ENCODE data around the gene MARF1.
"Not testable (repeated sequence)": the region's sequence is repeated elsewhere in the genome, so short reads cannot be mapped to it uniquely, and the experiment has no call there.

MARF1 gene

GRCh38 chr16:15572329-15573001 is 70.5 kb downstream of the MARF1 start:
- no peak for FAIRE-seq

- FAIRE-seq = no peak
These were observed 71.4 kb downstream of the MARF1 start for GRCh38 chr16:15571557-15571956.

DNA sequence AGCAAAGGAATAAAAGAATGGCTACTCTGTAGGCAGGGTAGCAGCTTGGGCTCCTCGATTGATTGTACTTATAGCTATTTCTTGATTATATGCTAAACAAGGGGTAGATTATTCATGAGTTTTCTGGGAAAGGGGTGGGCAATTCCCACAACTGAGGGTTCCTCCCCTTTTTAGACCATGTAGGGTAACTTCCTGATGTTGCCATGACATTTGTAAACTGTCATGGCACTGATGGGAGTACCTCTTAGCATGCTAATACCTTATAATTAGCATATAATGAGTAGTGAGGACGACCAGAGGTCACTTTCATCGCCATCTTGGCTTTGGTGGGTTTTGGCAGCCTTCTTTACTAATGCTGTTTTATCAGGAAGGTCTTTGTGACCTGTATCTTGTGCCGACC is 72.3 kb downstream of the MARF1 start:
- FAIRE-seq = not testable (repeated sequence)

DNA sequence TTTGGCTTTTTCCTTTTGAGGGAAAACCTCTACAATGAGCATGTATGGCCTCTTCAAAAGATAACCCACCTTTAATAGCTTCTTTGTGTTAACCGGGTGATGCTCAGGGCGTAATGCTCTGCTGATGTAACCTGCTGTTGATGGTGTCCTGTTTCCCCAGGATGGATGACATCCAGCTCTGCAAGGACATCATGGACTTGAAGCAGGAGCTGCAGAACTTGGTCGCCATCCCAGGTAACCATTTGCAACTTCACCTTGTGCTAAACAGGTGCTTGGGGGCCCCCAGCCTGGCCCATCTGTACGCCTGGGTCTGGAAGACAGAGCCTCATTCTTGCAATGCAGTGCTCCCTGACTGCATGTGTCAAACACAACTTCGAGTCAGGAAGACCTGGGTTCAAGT is 75.1 kb downstream of the MARF1 start:
- no peak for FAIRE-seq

DNA sequence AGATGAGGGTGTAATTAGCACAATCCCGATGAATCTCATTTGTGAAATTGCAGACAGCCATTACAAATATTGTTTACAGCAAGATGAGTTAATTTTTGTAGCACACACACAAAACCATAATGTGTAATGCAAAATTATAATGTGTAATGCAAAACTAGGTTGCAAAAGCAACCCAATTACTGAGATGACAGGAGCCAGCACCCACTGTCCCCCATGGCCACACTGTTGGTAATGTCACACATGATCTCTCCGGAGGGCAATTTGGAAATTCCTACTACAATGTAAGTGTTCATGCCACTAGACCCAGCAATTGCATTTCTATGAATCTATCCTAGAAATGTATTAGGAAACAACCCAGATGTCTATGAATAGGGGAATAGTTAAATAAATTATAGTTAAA is 76.9 kb downstream of the MARF1 start:
- FAIRE-seq = no peak

GRCh38 chr16:15564604-15565339 is 78.2 kb downstream of the MARF1 start:
- FAIRE-seq = no peak

- FAIRE-seq = no peak
These were observed 83.8 kb downstream of the MARF1 start for GRCh38 chr16:15559176-15559575.

DNA sequence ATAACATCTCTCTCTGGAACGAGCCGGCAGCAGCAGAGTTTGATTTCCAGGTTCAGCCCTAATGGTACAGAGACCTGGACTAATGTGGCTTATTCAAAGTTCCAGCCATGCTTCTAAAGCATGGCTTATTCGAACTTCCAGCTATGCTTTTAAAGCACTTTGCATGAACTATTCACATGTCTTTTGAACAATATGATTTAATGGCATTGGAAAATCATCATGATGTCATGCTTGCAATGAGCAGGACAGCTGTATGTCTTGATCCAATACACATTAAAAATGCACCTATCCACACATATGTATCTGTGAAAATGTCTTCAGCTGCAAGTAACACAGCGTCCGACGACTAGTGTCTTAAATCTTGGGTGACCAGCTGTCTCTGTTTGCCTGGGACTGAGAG is 85.7 kb downstream of the MARF1 start:
- no peak for FAIRE-seq

DNA sequence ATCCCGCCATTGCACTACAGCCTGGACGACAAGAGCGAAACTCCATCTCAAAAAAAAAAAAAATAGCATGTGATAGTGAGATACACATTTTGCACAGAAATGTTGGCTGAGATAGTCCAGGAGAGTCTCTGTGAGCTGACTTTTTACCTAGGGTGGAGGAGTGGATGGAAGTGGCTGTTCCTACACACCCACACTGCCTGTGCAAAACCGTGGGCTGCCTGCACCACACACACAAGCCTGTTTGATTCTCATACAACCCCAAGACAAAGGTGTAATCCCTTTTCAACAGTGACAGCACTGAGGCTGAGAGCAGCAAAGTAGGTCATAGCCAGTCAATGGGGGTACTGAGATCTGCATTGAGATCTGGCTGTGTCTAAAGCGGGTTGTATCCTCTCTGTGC is 86.8 kb downstream of the MARF1 start:
- no peak for FAIRE-seq

GRCh38 chr16:15553313-15554088 is 89.5 kb downstream of the MARF1 start:
- no peak for FAIRE-seq

GRCh38 chr16:15552507-15552906 is 90.4 kb downstream of the MARF1 start:
- FAIRE-seq = no peak

DNA sequence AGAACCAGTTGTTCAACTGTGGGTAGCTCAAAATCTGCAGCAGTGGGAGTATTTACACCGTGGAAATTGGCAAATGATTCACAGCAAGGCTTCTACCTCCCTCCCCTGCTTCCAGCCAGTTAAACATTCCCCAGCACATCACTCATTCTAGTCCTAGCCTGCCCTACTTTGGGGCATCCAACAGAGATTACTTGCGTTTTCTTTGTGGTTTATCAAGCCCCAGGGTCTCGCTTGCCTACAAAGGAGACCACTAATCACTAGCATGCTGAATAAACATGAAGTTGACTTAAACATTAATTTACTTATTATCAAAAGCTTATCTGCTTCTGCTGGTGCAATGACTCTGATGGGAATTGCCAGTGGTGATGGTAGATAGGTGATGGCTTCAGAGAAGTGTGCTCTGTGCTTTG is 94.5 kb downstream of the MARF1 start:
- FAIRE-seq = no peak

DNA sequence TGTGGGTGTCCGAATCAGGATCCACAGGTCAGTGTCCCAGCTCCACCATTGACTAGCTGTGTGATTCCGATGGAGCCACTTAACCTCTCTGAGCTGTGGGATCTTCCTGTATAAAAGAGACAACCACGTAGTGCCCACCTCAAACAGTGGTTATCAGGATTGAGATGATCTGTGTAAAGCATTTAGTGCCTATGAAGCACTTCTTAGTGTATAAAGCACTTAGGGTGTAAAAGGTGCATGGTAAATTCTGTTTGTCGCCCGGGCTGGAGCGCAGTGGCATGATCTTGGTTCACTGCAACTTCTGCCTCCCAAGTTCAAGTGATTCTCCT is 95.2 kb downstream of the MARF1 start:
- FAIRE-seq = no peak

DNA sequence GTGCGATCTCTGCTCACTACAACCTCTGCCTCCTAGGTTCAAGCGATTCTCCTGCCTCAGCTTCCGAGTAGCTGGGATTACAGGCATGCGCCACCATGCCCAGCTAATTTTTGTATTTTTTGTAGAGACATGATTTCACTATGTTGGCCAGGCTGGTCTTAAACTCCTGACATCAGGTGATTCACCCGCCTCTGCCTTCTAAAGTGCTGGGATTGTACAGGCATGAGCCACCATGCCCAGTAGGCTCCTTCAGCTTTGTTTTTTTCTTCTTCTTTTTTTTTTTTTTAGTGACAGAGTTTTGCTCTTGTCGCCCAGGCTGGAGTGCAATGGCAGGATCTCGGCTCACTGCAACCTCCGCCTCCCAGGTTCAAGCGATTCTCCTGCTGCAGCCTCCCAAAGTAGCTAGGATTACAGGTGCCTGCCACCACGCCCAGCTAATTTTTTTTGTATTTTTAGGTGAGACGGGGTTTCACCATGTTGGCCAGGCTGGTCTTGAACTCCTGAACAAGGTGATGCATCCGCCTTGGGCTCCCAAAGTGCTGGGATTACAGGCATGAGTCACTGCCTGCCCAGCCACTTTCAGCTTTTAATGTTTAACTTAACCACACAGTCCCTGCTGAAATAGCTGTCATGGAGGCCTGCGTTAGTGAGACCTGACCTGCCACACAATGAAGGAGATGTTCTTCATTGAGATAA is 95.7 kb downstream of the MARF1 start:
- FAIRE-seq = not testable (repeated sequence)

DNA sequence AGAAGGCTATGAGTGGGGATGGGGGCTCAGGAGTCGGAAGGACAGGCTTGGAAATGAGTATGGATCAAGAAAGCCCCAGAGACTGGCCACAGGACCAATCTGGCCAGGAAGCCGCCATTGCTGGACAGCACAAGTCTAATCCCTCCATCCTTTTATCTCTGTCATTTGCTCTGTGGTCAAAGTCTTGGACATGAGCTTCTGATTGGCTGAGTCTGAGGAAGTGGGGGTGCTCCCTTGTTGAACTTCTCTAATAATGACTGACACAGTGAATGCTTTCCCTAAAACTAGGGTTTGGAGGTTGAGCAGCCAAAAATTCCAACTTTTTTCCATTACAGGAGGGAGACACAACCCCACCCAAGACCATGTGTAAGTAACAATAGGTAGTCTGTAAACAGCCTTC is 97.4 kb downstream of the MARF1 start:
- FAIRE-seq = no peak

DNA sequence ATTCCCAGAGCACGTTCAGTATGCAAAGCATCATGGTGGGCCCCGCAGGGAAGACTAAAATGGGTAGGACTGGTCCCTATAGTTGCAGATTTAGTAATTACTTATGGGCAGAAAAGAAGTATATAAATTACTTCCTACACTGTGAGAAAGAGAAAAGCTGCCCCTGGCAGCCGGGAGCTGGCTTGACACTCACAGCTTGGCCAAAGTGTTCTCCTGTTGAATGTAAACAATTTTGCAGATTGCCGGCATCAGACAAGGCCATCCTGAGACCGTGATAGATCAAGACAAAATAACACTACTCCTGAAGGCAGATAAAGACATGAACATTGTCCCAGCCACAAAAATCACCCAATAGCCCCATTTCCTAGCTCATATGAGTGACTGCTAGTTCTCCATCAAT is 98.5 kb downstream of the MARF1 start:
- no peak for FAIRE-seq
